Measurements from ENCODE around the gene NDUFAB1. TPM values are rescaled to one million over a fixed set of nuclear protein-coding genes. Genes with fewer than 3 reads are reported as not detected.
"Not testable (repeated sequence)": the region's sequence is repeated elsewhere in the genome, so short reads cannot be mapped to it uniquely, and the experiment has no call there.

Gene NDUFAB1
- total RNA-seq, 2 donors from 2014 or later = 101 to 102 TPM

DNA sequence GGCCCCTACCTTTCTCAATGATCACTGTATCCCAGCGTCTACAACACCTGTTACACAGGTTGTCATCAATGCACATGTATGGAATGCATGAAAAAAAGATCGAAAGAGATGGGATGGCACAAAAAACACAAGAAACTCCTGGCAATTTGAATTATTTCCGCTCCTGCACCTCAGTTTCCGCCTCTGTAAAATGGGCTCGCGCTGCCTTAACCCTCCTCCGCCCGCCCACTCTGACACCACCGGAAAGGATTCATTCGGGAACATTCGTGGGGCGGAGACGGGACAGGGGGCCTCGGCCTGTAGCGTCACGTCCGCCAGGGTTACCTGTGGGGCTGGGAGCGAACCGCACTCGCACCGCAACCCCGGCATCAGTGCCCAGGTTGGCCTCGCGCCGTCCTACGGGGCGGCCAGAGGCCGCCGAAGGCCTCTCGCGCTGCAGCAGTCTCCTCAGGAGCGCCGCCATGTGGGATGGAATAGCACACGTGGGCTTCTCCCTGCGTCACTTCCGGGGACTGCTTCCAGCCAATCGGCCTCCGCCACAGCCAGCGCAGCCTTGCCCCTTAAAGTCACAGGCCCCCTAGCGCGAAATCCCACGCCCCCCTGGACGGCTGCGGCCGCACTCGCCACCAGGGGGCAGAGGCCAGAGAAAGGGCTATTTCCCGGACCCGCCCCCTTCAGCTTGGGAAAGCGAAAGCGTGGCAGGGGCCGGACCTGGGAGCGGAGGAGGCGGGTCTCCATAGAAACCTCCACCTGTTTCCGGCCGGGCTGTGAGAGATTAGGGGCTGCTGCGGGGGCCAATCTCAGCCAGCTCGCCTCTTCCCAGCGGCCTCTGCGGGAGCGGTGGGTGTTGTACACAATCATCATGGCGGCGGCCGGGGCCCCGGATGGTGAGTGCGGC, 39.0 kb downstream of the NDUFAB1 start, which contains the start of the genes EARS2 and UBFD1:
TSS of gene EARS2 (minus strand) at position 470 of the 898 bp plus-strand sequence. CDS start at position 463, 7 bp downstream.
TSS of gene UBFD1 (plus strand) at position 847 of the 898 bp plus-strand sequence. CDS start at position 863, 16 bp downstream.
- no peaks in the 10 kb centered on the region for H3K9me3 Mint-ChIP-seq
- H3K4me1 Mint-ChIP-seq (ENCODE audit: low read depth in 2 of 2) = peaks cover 15 to 27% of the 10 kb centered on the region in 2 donors
- peaks cover 7% of the 10 kb centered on the region for H3K36me3 Mint-ChIP-seq
- H3K4me3 Mint-ChIP-seq = peak within 1 kb of the TSS; percentile 91
- H3K27me3 Mint-ChIP-seq = no peaks in the 10 kb centered on the region
- peak within 1 kb of the TSS; percentile 91 to 92 for H3K27ac Mint-ChIP-seq
- ATAC-seq = peak; percentile 95 to 96
- peak; percentile 99 for DNase-seq (ENCODE audit: low spot score)

DNA sequence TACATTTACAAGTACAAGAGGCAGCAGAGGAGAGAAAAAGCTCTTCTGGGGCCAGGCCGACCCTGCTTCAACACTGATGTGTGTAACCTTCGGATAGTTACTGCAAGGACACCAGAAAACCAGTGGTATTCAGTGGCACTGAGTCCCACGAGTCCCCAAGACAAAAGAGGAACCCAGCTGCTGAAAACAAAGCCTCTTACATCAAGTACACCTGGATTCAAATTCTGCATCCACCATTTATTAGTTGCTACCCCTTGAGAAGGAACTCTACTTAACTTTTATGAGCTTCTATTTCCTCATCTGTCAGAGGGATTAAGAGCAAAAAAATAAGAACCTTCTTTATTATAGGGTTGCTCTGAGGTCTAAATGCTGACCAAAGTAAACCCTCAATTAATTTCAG, 41.6 kb downstream of the NDUFAB1 start:
- Mint-ChIP-seq H3K27ac (no peak overlapping the region), H3K4me1 (ENCODE audit: low read depth in 2 of 2) (peaks cover 11 to 19% of the 10 kb centered on the region in 2 donors), H3K4me3 (no peak overlapping the region)

DNA sequence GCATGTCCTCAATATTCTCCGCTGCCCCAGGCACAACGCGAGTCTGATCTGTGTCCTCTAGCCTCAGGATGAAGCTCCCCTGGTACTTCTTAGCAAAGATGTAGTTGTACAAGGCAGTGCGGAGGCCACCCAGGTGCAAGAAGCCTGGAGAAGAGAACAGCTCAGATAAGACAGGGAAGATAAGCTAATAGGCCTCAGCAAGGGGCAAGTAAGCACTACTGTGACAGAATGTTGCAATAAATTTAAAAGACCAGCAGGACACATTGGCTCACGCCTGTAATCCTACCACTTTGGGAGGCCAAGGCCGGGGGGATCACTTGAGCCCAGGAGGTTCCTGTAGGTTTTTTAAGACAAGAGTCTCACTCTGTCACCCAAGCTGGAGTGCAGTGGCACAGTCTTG, 44.0 kb downstream of the NDUFAB1 start:
- Mint-ChIP-seq H3K36me3 (peaks cover 5% of the 10 kb centered on the region), H3K9me3 (no peaks in the 10 kb centered on the region), H3K4me1 (ENCODE audit: low read depth in 2 of 2) (peaks cover 8 to 9% of the 10 kb centered on the region in 2 donors), H3K27me3 (no peaks in the 10 kb centered on the region), H3K4me3 (no peak overlapping the region), H3K27ac (no peak overlapping the region)
- ATAC-seq (no peak), DNase-seq (ENCODE audit: low spot score) (no peak)

More for the DNA sequence above, 41.6 kb downstream of the NDUFAB1 start:
- Mint-ChIP-seq H3K9me3 (no peaks in the 10 kb centered on the region), H3K27me3 (no peaks in the 10 kb centered on the region), H3K36me3 (peaks cover 4% of the 10 kb centered on the region)
- ATAC-seq (no peak), DNase-seq (ENCODE audit: low spot score) (no peak)

GRCh38 chr16:23549938-23550337, 46.2 kb downstream of the NDUFAB1 start:
- peaks cover 5% of the 10 kb centered on the region for H3K36me3 Mint-ChIP-seq
- peaks cover 0 to 2% of the 10 kb centered on the region in 2 donors for H3K4me1 Mint-ChIP-seq (ENCODE audit: low read depth in 2 of 2)
- no peak overlapping the region for H3K27ac Mint-ChIP-seq
- no peaks in the 10 kb centered on the region for H3K9me3 Mint-ChIP-seq
- H3K4me3 Mint-ChIP-seq = no peak overlapping the region
- DNase-seq (ENCODE audit: low spot score) (no peak), ATAC-seq (no peak)
- no peaks in the 10 kb centered on the region for H3K27me3 Mint-ChIP-seq

DNA sequence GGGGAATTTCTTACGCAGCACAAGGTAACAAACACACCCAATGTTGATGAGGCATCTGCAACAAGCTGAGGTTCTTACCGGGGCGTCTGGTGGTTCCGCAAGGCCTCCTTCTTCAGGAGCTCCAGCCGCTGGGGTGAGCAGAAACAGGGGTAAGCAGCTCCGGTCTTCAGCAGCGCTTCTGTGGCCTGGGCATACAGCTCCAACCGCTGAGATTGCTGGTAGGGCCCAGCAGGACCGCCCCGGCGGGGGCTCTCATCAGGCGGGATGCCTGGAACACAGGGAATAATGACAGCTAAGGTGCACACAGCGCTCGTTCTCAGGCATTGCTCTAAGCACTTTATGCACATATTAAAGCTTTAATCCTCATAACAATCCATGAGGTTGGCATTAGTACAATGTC, 51.7 kb downstream of the NDUFAB1 start:
- no peaks in the 10 kb centered on the region for H3K9me3 Mint-ChIP-seq
- no peak for DNase-seq (ENCODE audit: low spot score)
- no peak overlapping the region for H3K27ac Mint-ChIP-seq
- no peaks in the 10 kb centered on the region for H3K36me3 Mint-ChIP-seq
- H3K27me3 Mint-ChIP-seq = no peaks in the 10 kb centered on the region
- peak in 1 of 2 donors; percentile 48 for ATAC-seq
- H3K4me1 Mint-ChIP-seq (ENCODE audit: low read depth in 2 of 2) = no peaks in the 10 kb centered on the region
- no peak overlapping the region for H3K4me3 Mint-ChIP-seq

GRCh38 chr16:23540817-23541178, 55.3 kb downstream of the NDUFAB1 start:
- not testable (repeated sequence) for ATAC-seq, H3K36me3 Mint-ChIP-seq, H3K27me3 Mint-ChIP-seq

GRCh38 chr16:23539984-23540816, 55.9 kb downstream of the NDUFAB1 start:
- H3K9me3 Mint-ChIP-seq = no peaks in the 10 kb centered on the region
- H3K4me1 Mint-ChIP-seq (ENCODE audit: low read depth in 2 of 2) = no peaks in the 10 kb centered on the region
- no peak overlapping the region for H3K27ac Mint-ChIP-seq
- no peaks in the 10 kb centered on the region for H3K27me3 Mint-ChIP-seq
- no peak for DNase-seq (ENCODE audit: low spot score)
- no peak overlapping the region for H3K4me3 Mint-ChIP-seq
- no peaks in the 10 kb centered on the region for H3K36me3 Mint-ChIP-seq
- ATAC-seq = no peak

More at GRCh38 chr16:23540817-23541178, 55.3 kb downstream of the NDUFAB1 start:
- not testable (repeated sequence) for H3K4me1 Mint-ChIP-seq (ENCODE audit: low read depth in 2 of 2); H3K27ac Mint-ChIP-seq; H3K4me3 Mint-ChIP-seq; H3K9me3 Mint-ChIP-seq; DNase-seq (ENCODE audit: low spot score)

- no peak for ATAC-seq
- Mint-ChIP-seq H3K27ac (no peak overlapping the region), H3K36me3 (no peaks in the 10 kb centered on the region), H3K4me1 (ENCODE audit: low read depth in 2 of 2) (no peaks in the 10 kb centered on the region), H3K9me3 (no peaks in the 10 kb centered on the region), H3K27me3 (no peaks in the 10 kb centered on the region), H3K4me3 (no peak overlapping the region)
- no peak for DNase-seq (ENCODE audit: low spot score)
Measured at GRCh38 chr16:23538919-23539278, 57.2 kb downstream of the NDUFAB1 start.

DNA sequence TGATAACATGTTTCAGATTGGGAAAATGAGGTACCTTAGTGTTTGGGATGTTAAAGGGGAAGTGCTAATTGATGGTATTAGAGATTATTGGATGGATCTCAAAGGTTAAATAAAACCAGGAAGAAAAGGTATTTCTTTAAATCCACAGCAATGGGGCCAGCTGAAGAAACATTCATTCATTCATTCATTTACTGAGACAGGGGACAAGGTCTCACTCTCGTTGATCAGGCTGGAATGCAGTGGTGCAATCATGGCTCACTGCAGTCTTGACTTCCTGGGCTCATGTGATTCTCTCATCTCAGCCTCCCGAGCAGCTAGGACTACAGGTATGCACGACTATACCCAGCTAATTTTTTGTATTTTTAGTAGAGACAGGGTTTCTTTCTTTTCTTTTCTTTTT, 58.7 kb downstream of the NDUFAB1 start:
- Mint-ChIP-seq H3K4me3 (no peak overlapping the region), H3K4me1 (ENCODE audit: low read depth in 2 of 2) (no peaks in the 10 kb centered on the region), H3K27ac (no peak overlapping the region), H3K27me3 (no peaks in the 10 kb centered on the region), H3K36me3 (peaks cover 4% of the 10 kb centered on the region), H3K9me3 (no peaks in the 10 kb centered on the region)
- no peak for ATAC-seq
- DNase-seq (ENCODE audit: low spot score) = no peak

DNA sequence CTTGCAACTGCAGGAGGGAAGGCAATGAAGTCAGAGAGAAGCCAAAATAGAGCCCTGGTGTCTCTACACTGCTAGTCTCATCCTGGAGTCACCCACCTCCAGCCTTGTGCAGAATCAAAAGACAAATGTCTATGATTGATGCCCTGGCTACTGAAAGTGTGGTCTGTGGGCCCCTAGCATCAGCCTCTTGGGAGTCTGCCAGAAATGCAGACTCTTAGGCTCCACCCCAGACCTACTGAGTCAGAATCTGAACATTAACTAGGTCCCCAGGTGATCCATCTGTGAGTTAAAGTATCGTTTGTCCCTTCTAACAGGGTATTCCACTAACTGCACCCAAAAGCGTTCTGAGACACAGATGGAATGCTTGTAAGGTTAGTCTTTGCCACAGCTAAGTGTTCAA, 60.2 kb downstream of the NDUFAB1 start:
- Mint-ChIP-seq H3K4me1 (ENCODE audit: low read depth in 2 of 2) (no peaks in the 10 kb centered on the region), H3K4me3 (no peak overlapping the region), H3K9me3 (no peaks in the 10 kb centered on the region), H3K27ac (no peak overlapping the region), H3K27me3 (no peaks in the 10 kb centered on the region), H3K36me3 (peaks cover 4% of the 10 kb centered on the region)
- ATAC-seq (no peak), DNase-seq (ENCODE audit: low spot score) (no peak)

- Mint-ChIP-seq H3K27ac (no peak overlapping the region), H3K27me3 (no peaks in the 10 kb centered on the region), H3K9me3 (no peaks in the 10 kb centered on the region), H3K36me3 (peaks cover 4% of the 10 kb centered on the region), H3K4me3 (no peak overlapping the region), H3K4me1 (ENCODE audit: low read depth in 2 of 2) (no peaks in the 10 kb centered on the region)
- no peak for ATAC-seq
- DNase-seq (ENCODE audit: low spot score) = no peak
Measured at GRCh38 chr16:23534868-23535860, 61.0 kb downstream of the NDUFAB1 start.

DNA sequence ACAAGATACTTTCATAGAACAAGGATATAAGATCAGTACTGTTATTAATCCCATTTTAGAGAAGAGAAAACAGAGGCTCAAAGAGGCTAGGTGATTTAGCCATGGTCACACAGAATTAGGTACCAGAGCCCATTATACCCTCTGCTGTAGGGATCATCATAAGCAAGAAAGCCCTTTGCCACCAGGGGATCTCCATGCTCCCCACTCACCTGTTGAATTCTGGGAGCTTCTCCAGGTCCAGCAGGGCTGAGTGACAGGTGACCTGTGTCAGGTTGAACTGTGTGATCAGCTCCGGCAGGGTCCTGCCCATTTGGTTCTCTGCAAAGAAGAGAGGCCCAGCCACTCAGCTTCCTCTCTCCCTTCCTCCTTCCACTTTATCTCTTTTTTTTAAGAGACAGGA, 63.7 kb downstream of the NDUFAB1 start:
- no peaks in the 10 kb centered on the region for H3K4me1 Mint-ChIP-seq (ENCODE audit: low read depth in 2 of 2)
- H3K9me3 Mint-ChIP-seq = no peaks in the 10 kb centered on the region
- no peak for DNase-seq (ENCODE audit: low spot score)
- ATAC-seq = no peak
- no peak overlapping the region for H3K27ac Mint-ChIP-seq
- H3K4me3 Mint-ChIP-seq = no peak overlapping the region
- H3K36me3 Mint-ChIP-seq = peaks cover 4% of the 10 kb centered on the region
- no peaks in the 10 kb centered on the region for H3K27me3 Mint-ChIP-seq
